ENCODE results near the gene TPSD1. TPM values are rescaled to one million over a fixed set of nuclear protein-coding genes. Genes with fewer than 3 reads are reported as not detected.
"Not testable (repeated sequence)": the region's sequence is repeated elsewhere in the genome, so short reads cannot be mapped to it uniquely, and the experiment has no call there.

The TPSD1 gene
- total RNA-seq, 1 donor from 2014 or later: not detected

DNA sequence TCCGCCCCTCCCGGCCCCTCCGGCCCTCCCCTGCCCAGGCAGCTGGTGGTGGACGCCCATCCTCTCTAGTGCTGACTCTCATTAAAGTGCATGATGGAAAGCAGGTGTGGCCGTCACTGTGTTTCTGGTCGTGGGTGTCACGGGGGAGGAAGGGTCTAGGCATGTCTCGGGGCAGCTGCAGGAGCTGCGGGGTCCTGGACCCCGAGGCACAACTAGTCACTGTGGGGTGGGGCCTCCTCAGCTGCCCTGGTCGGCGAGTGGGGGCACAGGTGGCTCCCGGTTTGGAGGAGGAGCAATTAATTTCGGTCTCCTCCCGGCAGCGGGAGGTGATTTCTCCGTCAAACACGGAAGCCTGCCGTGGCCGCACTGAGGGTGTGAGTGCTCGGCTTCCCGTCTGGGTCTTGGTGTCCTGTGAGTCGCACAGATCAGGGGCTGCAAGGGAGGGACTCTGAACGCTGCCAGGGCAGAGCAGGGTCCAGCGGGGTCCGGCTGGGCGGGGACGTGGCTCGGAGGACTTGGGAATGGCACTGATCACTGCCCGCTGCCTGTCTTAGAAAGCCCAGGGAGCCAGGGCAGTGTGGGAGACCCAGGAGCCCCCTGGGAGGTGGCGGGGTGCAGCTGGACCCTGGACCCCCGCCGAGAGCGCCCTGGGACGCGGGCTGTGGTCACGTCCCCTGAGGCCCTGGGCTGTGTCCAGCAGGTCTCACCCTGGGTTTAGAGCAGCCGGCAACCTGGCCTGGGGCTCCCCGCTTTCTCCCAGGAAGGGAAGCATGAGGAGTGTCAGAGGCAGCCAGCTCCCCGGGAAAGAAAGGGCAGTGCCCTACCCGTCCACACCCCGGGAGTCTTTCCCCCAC, 3.3 kb downstream of the TPSD1 start:
- peak; percentile 70 for DNase-seq
- peak overlapping the region; percentile 57 for H3K27ac Mint-ChIP-seq
- intact Hi-C loops (cut with micrococcal nuclease): no loop called here
- peaks cover 18% of the 10 kb centered on the region for H3K27me3 Mint-ChIP-seq
- H3K4me3 Mint-ChIP-seq: peak overlapping the region; percentile 63
- H3K9me3 Mint-ChIP-seq: peaks cover under 1% of the 10 kb centered on the region
- H3K36me3 Mint-ChIP-seq (ENCODE audit: low read depth): no peaks in the 10 kb centered on the region
- peaks cover 4% of the 10 kb centered on the region for H3K4me1 Mint-ChIP-seq

DNA sequence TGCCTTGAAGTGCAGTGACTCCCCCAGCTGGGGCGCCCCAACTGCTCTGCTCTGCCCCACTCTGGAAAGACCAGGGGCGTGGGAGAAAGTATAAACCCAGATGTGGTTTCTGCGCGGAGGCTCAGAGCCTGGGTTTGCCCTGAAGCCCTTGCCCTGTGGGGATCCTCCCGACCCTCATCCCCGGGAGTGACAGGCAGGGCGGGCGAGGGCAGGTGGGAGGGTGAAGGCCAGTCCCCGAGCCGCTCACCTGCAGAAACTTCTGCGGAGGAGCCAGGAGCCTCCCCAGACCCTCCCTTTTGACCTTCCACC, 3.8 kb downstream of the TPSD1 start:
- H3K4me3 Mint-ChIP-seq: no peak overlapping the region
- peaks cover 4% of the 10 kb centered on the region for H3K4me1 Mint-ChIP-seq
- intact Hi-C loops (cut with micrococcal nuclease): no loop called here
- H3K9me3 Mint-ChIP-seq: peaks cover 5% of the 10 kb centered on the region
- no peak overlapping the region for H3K27ac Mint-ChIP-seq
- no peak for DNase-seq
- H3K36me3 Mint-ChIP-seq (ENCODE audit: low read depth): no peaks in the 10 kb centered on the region
- peaks cover 18% of the 10 kb centered on the region for H3K27me3 Mint-ChIP-seq

DNA sequence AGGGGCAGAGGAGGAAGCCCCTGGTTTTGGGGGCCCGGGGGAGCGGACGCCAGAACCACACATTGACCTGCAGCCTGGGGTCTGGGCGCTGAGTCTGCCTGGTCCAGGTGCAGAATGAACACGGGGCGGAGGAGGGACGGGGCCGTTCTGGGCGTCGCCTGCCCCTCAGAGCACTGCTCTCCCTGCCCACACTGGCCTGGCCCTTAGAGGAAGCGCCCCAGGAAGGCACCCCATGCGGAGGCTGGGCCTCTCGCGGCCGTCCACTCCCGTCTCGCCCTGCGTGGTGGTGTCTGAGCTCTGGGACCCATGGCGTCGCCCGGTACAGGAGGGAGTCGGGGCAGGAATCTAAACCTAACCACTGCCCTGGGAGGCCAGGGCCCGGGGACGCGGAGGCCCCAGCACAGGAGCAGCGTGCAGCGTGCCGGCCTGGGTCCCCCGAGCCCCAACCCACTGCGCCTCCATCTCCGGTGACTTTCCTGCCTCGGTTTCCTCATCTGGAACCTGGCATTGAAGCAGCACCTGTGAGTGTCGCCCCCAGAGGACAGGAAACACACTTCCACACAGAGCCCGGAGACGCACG, 4.3 kb downstream of the TPSD1 start:
- no peak for DNase-seq
- H3K27ac Mint-ChIP-seq: no peak overlapping the region
- H3K9me3 Mint-ChIP-seq: peaks cover 8% of the 10 kb centered on the region
- intact Hi-C loops (cut with micrococcal nuclease): no loop called here
- no peaks in the 10 kb centered on the region for H3K36me3 Mint-ChIP-seq (ENCODE audit: low read depth)
- peaks cover 4% of the 10 kb centered on the region for H3K4me1 Mint-ChIP-seq
- H3K4me3 Mint-ChIP-seq: no peak overlapping the region
- peaks cover 18% of the 10 kb centered on the region for H3K27me3 Mint-ChIP-seq

DNA sequence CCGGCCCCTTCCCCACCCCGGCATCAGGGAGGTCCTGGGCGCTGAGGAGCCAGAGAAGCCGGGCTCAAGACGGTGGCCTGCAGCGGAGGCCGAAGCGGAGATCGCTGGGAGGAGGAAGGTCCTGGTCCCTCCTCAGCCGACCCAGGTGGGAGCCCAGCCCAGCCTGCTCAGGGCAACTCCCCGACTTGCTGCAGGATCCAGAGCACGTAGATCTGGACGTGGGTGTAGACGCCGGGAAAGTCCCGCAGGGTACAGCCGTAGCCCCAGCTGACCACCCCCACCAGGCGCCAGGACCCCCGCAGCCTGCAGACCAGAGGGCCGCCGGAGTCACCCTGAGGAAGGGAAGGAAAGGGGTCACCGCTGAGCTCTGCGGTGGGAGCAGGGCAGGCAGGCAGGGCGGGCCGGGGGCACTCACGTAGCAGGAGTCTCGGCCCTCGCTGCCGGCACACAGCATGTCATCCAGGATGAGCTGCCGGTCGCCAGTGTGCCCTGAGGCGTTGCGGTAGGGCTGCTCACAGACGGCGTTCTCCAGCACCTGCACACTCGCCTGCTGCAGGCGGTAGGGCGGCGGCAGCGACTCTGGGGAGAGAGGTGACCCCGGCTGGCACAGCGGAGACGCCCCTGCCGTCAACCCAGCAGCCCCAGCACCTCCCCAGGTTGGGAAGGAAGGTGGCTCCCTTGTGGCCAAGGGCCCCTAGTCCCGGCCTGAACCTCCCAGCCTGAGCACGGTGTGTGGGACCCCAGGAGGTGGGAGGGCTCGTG, 5.4 kb downstream of the TPSD1 start:
- H3K4me3 Mint-ChIP-seq: no peak overlapping the region
- peaks cover 4% of the 10 kb centered on the region for H3K4me1 Mint-ChIP-seq
- H3K27me3 Mint-ChIP-seq: peaks cover 18% of the 10 kb centered on the region
- DNase-seq: no peak
- H3K36me3 Mint-ChIP-seq (ENCODE audit: low read depth): no peaks in the 10 kb centered on the region
- intact Hi-C loops (cut with micrococcal nuclease): no loop called here
- no peak overlapping the region for H3K27ac Mint-ChIP-seq
- H3K9me3 Mint-ChIP-seq: peaks cover 8% of the 10 kb centered on the region

DNA sequence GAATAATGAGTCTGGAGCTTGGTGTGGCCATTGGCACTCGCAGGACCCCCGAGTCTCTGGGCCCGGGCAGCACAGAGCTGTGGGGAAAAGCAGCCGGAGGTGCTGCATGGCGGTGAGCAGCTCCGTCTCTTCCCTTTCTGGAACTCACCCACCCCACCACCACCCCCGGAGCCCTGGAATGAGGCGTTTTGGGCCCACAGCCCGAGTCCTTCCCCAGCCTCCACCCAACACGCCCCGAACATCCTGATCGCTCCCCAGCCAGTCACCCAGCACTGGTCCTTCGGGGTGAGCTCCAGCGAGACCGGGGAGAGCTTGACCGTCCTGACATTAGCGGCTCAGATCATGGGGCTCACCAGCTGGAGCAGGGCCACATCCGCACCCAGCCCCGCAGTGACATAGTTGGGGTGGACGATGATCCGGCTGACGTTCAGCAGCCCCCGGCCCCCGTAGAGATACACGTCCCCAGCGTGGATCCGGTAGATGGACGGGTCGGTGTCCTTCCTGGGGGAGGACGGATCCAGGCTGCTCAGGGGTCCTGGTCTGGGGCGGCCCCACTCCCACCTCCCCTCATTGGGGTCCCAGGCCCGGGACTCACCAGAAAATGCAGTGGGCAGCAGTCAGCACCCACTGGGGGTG, 6.5 kb downstream of the TPSD1 start:
- Mint-ChIP-seq H3K9me3 (peaks cover 8% of the 10 kb centered on the region), H3K27me3 (peaks cover 18% of the 10 kb centered on the region), H3K4me3 (no peak overlapping the region), H3K36me3 (ENCODE audit: low read depth) (no peaks in the 10 kb centered on the region), H3K27ac (no peak overlapping the region), H3K4me1 (peaks cover 4% of the 10 kb centered on the region)
- DNase-seq: no peak
- intact Hi-C loops (cut with micrococcal nuclease): no loop called here

DNA sequence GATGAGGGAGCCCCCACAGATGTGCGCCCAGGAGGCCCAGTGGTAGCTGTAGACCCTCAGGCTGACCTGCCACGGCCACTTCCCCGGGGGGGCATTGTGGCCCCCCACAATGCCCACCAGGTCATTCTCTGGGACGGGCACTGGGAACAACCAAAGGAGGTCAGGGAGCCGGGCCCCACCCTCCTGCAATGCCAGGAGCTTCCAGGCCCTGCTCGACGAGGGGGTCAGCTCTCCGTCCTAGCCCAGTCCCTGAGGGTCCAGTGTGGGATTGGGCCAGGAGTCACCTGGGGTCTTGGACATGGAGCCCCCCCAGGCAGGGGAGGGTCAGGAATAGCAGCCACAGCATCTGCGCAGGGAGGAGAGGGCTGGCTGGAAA, 7.0 kb downstream of the TPSD1 start:
- Mint-ChIP-seq H3K9me3 (peaks cover 8% of the 10 kb centered on the region), H3K4me1 (peaks cover 4% of the 10 kb centered on the region), H3K4me3 (no peak overlapping the region), H3K27ac (no peak overlapping the region), H3K36me3 (ENCODE audit: low read depth) (no peaks in the 10 kb centered on the region), H3K27me3 (peaks cover 18% of the 10 kb centered on the region)
- intact Hi-C loops (cut with micrococcal nuclease): no loop called here
- no peak for DNase-seq

DNA sequence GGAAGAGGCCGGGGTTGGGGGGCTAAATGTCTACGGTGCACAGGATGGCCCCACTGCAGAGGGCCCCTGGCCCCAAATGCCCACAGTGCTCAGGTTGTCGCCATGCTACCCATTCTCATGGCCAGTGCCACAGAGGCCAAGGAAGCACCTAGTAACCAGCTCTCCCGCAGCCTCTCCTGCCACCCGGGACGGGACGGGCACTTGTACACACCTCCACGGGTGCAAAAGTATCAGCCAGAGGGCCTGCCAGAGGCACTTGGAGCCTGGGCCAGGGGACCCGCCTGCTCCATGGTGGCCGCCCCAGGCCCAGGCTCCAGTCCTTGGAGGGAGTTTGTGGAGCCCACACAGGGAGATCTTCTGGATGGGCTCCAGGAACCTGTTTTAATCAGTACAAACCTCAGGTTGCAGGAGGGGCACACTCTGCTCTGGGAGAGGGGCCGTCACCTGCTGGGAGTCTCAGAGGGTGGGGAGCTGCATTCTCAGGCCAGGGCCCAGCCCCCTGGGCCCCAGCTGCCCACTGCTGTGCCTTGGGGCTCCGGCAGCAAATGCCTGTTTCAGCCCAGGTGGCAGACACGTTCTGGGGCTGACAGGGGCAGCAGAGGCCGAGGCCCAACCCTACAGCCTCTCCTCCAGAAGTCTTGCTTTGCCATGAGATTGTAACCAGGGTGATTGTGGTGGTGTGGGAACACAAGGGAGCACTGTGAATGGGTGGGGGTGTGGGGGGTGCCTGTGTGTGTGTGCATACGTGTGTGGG, 7.9 kb downstream of the TPSD1 start:
- intact Hi-C loops (cut with micrococcal nuclease): no loop called here
- Mint-ChIP-seq H3K36me3 (ENCODE audit: low read depth) (no peaks in the 10 kb centered on the region), H3K9me3 (peaks cover 8% of the 10 kb centered on the region), H3K4me1 (peaks cover 4% of the 10 kb centered on the region), H3K27ac (no peak overlapping the region), H3K27me3 (peaks cover 18% of the 10 kb centered on the region), H3K4me3 (no peak overlapping the region)
- DNase-seq: no peak

DNA sequence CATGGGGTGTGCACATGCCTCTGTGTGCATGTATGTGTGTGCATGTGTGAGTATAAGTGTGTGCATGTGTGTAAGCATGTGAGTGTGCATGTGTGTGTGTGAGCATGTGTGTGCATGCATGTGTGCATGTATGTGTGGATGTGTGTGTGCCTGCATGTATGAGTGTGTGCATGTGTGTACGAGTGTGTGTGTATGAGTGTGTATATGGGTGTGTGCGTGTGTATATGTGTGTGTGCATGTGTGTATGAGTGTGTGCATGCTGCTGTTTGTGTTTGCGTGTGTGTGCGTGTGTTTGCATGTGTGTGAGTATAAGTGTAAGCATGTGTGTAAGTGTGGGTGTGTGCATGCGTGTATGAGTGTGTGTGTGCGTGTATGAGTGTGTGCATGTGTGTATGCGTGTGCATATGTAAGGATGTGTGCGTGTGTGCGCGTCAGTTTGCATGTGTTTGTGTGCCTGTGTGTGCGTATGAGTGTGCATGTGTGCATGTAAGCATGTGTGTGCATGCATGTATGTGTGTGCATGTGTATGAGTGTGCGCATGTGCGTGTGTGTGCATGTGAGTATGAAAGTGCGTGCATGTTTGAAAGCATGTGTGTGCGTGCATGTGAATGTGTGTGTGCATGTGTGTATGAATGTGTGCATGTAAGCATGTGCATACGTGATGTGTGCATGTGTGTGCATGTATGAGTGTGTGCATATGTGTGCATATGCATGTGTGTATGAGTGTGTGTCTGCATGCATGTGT, 8.6 kb downstream of the TPSD1 start:
- H3K4me1 Mint-ChIP-seq: peaks cover 2% of the 10 kb centered on the region
- peaks cover 13% of the 10 kb centered on the region for H3K27me3 Mint-ChIP-seq
- no peaks in the 10 kb centered on the region for H3K36me3 Mint-ChIP-seq (ENCODE audit: low read depth)
- intact Hi-C loops (cut with micrococcal nuclease): no loop called here
- no peak overlapping the region for H3K4me3 Mint-ChIP-seq
- no peak for DNase-seq
- peaks cover 8% of the 10 kb centered on the region for H3K9me3 Mint-ChIP-seq
- H3K27ac Mint-ChIP-seq: no peak overlapping the region

DNA sequence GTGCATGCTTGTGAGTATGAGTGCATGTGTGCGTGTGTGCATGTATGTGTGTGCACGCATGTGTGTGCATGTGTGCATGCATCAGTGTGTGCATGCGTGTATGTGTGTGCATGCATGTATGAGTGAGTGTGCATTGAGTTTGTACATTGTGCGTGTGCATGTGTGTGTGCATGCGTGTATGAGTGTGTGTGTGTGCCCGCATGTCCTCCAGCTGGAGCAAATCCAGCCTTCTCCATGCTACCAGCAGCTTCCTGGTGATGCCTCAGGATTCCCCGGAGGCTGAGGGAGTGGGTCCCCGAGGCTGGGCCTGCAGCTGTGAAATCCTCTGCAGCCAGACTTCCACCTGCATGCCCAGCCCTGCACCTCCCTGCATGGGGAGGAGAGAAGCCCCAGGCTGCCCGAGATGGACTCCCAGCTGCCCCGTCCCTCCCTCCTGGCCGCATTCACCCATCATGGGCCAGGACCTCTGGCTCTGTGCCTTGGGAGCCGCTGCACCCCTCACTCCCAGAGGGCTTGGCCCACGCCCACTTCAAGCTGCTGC, 9.3 kb downstream of the TPSD1 start:
- peaks cover 8% of the 10 kb centered on the region for H3K9me3 Mint-ChIP-seq
- H3K27me3 Mint-ChIP-seq: peaks cover 12% of the 10 kb centered on the region
- H3K36me3 Mint-ChIP-seq (ENCODE audit: low read depth): no peaks in the 10 kb centered on the region
- H3K4me3 Mint-ChIP-seq: no peak overlapping the region
- peaks cover 2% of the 10 kb centered on the region for H3K4me1 Mint-ChIP-seq
- DNase-seq: no peak
- intact Hi-C loops (cut with micrococcal nuclease): no loop called here
- H3K27ac Mint-ChIP-seq: no peak overlapping the region

DNA sequence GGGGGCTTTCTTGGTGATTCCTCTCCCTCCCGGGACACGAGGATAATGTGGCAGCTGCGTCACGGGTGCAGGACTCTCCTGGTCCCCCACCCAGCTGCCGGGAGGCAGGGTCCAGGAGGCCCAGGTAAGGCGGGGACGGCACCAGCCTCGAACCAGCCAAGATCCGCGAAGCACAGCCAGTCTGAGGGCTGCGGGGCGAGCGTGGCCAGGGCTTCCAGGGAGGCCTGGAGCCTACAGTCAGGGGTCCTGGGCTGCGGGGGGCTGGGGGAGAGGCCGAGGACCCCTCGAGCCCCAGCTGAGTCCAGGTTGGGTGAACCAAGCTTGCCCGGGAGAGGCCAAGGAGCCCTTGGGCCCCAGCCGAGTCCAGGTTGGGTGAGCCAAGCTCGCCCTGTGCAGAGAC, 10.0 kb downstream of the TPSD1 start:
- Mint-ChIP-seq H3K27me3 (peaks cover 8% of the 10 kb centered on the region), H3K4me3 (no peak overlapping the region), H3K4me1 (no peaks in the 10 kb centered on the region), H3K27ac (no peak overlapping the region), H3K36me3 (ENCODE audit: low read depth) (no peaks in the 10 kb centered on the region), H3K9me3 (peaks cover 8% of the 10 kb centered on the region)
- intact Hi-C loops (cut with micrococcal nuclease): no loop called here
- DNase-seq: no peak

DNA sequence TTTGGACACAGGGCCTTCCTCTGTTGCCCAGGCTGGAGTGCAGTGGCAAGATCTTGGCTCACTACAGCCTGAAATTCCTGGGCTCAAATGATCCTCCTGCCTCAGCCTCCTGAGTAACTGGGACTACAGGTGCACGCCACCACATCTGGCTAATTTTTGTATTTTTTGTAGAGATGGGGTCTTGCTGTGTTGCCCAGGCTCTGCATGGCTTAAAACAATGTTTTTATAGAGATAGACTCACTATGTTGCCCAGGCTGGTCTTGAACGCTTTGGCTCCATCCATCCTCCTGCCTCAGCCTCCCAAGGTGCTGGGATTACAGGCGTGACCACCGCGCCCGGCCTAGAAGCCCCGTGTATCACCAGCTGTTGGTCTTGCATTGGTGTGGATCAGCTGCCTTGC, 13.5 kb downstream of the TPSD1 start:
- H3K4me3 Mint-ChIP-seq; H3K27ac Mint-ChIP-seq; intact Hi-C loops (cut with micrococcal nuclease); H3K36me3 Mint-ChIP-seq (ENCODE audit: low read depth); H3K9me3 Mint-ChIP-seq; H3K4me1 Mint-ChIP-seq; H3K27me3 Mint-ChIP-seq; DNase-seq: not testable (repeated sequence)

DNA sequence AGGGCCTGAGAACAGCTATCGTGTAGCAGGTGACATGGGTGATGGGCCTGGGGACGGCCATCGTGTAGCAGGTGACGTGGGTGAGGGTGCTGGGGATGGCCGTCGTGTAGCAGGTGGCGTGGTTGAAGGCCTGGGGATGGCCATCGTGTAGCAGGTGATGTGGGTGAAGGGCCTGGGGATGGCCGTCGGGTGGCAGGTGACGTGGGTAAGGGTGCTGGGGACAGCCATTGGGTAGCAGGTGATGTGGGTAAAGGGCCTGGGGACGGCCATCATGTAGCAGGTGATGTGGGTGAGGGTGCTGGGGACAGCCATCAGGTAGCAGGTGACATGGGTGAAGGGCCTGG, 15.5 kb downstream of the TPSD1 start:
- intact Hi-C loops (cut with micrococcal nuclease): no loop called here
- Mint-ChIP-seq H3K4me1 (no peaks in the 10 kb centered on the region), H3K9me3 (no peaks in the 10 kb centered on the region), H3K27me3 (peaks cover 3% of the 10 kb centered on the region), H3K27ac (no peak overlapping the region), H3K36me3 (ENCODE audit: low read depth) (no peaks in the 10 kb centered on the region), H3K4me3 (no peak overlapping the region)
- no peak for DNase-seq
